Peyer's patch (tissue), 4 donors: ENCODE results near the gene KIRREL3. TPM values are rescaled to one million over a fixed set of nuclear protein-coding genes. Genes with fewer than 3 reads are reported as not detected.

Experiments
- DNase-seq, 3 donors: peaks; one replicate each; pipeline ENCODE4 v3.0.0-alpha.2; 2017 to 2019
- H3K27ac ChIP-seq, 4 donors: fragments of 200-600 bp; sonication (generic); one replicate each; pipeline ENCODE4 v1.5.1; 2016 to 2019
- H3K27me3 ChIP-seq, 2 donors: fragments of 200-600 bp; sonication (generic); one replicate each; pipeline ENCODE4 v1.5.1; 2019
- H3K36me3 ChIP-seq, 3 donors: fragments of 200-600 bp; sonication (generic); one replicate each; pipeline ENCODE4 v1.5.1; 2016 to 2019
- H3K4me1 ChIP-seq, 4 donors: fragments of 200-600 bp; sonication (generic); one replicate each; pipeline ENCODE4 v1.5.1; 2016 to 2019
- H3K4me3 ChIP-seq, 4 donors: fragments of 200-600 bp; sonication (generic); 1 replicate in 3 of 4; 2 replicates in 1 of 4; pipeline ENCODE4 v1.5.1; 2016 to 2019; ENCODE audit warnings: mild to moderate bottlenecking in 1 of 4
- H3K9me3 ChIP-seq, 4 donors: fragments of 200-600 bp; sonication (generic); one replicate each; pipeline ENCODE4 v1.5.1; 2016 to 2019; ENCODE audit warnings: mild to moderate bottlenecking in 1 of 4
- POLR2A ChIP-seq, 2 donors: fragments of 450-650 bp; IDR thresholded peaks; one replicate each; pipeline ENCODE4 v1.5.1; 2017; ENCODE audit warnings: antibody characterized with exemption in 2 of 2, mild to moderate bottlenecking in 2 of 2, moderate library complexity in 2 of 2
- total RNA-seq, 4 donors: library from RNA; depleted of rRNA; stranded (reverse); fragments of >200 nt; gene quantifications; one replicate each; pipeline ENCODE4 v1.1.0, GENCODE V29; 2016
- TF ChIP-seq, protein P1 (sequence below), 6 experiments: fragments of 450-650 bp in 4 of 6; fragments of 200-600 bp in 2 of 6; sonication (generic) in 1 of 6; IDR thresholded peaks; one replicate each; pipeline ENCODE4 v1.5.1; 2017 to 2019; ENCODE audit warnings: antibody characterized with exemption in 6 of 6, mild to moderate bottlenecking in 3 of 6, moderate library complexity in 1 of 6

KIRREL3 gene
- total RNA-seq, 4 donors from 2014 or later: 0.83 TPM; not detected in 3

DNA sequence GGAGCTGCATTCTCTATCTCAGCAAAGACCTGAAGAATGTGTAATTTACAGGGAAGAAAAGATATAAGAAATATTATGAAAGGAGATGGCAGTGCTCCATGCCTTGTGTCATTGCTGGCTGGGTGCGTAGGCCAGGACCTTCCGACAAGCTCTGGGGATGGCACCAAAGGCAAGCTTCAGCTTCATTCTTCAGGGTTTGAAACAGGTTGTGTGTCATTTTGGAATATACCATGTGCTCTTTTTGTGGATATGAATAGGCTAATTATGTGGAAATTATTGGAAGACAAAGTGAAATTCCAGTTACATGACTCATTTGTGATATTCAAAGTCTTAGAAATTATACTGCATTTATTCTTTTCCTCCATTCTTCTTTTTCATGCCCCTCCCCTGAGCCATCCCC lies 5.7 kb upstream of the KIRREL3 start:
- Histone ChIP-seq H3K9me3 (no peaks in the 10 kb centered on the region), H3K4me3 (no peak overlapping the region), H3K27me3 (peaks cover 0 to 21% of the 10 kb centered on the region in 2 donors), H3K36me3 (no peaks in the 10 kb centered on the region), H3K4me1 (no peaks in the 10 kb centered on the region), H3K27ac (no peak overlapping the region)
- no peak for TF ChIP-seq POLR2A (IDR thresholded peaks at IDR 0.05)
- TF ChIP-seq, protein P1, sequence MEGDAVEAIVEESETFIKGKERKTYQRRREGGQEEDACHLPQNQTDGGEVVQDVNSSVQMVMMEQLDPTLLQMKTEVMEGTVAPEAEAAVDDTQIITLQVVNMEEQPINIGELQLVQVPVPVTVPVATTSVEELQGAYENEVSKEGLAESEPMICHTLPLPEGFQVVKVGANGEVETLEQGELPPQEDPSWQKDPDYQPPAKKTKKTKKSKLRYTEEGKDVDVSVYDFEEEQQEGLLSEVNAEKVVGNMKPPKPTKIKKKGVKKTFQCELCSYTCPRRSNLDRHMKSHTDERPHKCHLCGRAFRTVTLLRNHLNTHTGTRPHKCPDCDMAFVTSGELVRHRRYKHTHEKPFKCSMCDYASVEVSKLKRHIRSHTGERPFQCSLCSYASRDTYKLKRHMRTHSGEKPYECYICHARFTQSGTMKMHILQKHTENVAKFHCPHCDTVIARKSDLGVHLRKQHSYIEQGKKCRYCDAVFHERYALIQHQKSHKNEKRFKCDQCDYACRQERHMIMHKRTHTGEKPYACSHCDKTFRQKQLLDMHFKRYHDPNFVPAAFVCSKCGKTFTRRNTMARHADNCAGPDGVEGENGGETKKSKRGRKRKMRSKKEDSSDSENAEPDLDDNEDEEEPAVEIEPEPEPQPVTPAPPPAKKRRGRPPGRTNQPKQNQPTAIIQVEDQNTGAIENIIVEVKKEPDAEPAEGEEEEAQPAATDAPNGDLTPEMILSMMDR (IDR thresholded peaks at IDR 0.05): no peak
- no peak for DNase-seq

GRCh38 chr11:127003260-127003981 lies 2.9 kb upstream of the KIRREL3 start:
- peak overlapping the region in 1 of 4 donors; percentile 6 for H3K4me3 ChIP-seq

DNA sequence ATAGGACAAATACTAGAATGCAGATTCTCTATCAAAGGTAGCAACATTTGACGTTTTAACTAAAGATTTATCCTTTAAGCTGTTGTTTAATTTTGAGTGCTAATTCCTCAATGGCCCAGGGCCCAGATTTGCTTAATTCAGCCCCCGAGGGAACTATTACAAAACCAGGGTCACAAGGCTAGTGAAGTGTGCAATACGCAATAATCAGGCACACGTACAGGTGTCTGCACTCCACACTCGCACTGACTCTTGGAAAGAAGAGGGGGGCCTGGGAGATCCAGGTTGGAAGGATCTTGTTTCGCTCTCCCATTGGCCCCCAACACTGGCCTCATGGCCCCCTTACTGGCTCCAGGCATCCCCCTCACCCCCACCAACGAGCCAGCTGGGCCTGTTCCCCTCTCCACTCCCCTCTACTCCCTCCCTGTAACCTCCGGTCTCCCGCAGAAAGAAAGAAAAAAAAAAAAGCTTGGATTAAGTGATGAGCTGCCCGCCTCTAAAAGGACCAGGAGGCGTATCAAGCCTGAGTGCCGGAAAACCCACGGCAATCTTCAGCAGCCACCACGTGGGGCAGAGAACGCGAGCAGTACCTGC lies 2.2 kb upstream of the KIRREL3 start:
- Histone ChIP-seq H3K4me1 (no peaks in the 10 kb centered on the region), H3K4me3 (peak overlapping the region in 1 of 4 donors; percentile 6), H3K27ac (no peak overlapping the region), H3K27me3 (peaks cover 0 to 34% of the 10 kb centered on the region in 2 donors), H3K36me3 (no peaks in the 10 kb centered on the region), H3K9me3 (no peaks in the 10 kb centered on the region)
- DNase-seq: no peak
- no peak for TF ChIP-seq POLR2A (IDR thresholded peaks at IDR 0.05)

More at GRCh38 chr11:127003260-127003981, 2.9 kb upstream of the KIRREL3 start:
- DNase-seq: peak in 1 of 3 donors; percentile 56
- TF ChIP-seq, protein P1 (IDR thresholded peaks at IDR 0.05): peak in 2 of 6 experiments; percentile 13 to 32
- no peak for TF ChIP-seq POLR2A (IDR thresholded peaks at IDR 0.05)
- H3K9me3 ChIP-seq: no peaks in the 10 kb centered on the region
- H3K27me3 ChIP-seq: peaks cover 0 to 34% of the 10 kb centered on the region in 2 donors
- no peak overlapping the region for H3K27ac ChIP-seq
- H3K36me3 ChIP-seq: no peaks in the 10 kb centered on the region
- H3K4me1 ChIP-seq: no peaks in the 10 kb centered on the region

DNA sequence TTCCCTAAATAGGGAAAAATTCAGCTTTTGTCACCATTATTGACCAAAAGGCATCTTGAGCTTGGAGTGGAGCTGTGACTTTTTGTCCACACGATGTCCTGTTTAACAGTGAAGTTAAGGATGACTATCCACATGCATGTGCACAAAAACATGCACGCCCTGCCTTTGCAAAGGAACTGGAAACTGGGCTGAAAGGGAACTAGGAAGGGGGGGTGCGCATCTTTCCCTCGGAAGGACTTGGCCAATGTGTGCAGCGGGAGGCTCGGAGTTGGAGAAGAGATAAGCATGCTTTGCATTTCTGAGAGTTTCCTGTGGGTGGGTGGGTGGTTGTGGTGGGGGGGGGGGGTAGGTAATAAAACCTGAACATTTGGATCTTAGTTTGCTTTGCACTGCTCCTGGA lies 411 bp upstream of the KIRREL3 start:
- Histone ChIP-seq H3K9me3 (no peaks in the 10 kb centered on the region), H3K4me1 (no peaks in the 10 kb centered on the region), H3K4me3 (peak overlapping the region in 1 of 4 donors; percentile 35), H3K27ac (no peak overlapping the region), H3K27me3 (peaks cover 0 to 34% of the 10 kb centered on the region in 2 donors), H3K36me3 (no peaks in the 10 kb centered on the region)
- no peak for DNase-seq
- no peak for TF ChIP-seq POLR2A (IDR thresholded peaks at IDR 0.05)
- TF ChIP-seq, protein P1 (IDR thresholded peaks at IDR 0.05): no peak

DNA sequence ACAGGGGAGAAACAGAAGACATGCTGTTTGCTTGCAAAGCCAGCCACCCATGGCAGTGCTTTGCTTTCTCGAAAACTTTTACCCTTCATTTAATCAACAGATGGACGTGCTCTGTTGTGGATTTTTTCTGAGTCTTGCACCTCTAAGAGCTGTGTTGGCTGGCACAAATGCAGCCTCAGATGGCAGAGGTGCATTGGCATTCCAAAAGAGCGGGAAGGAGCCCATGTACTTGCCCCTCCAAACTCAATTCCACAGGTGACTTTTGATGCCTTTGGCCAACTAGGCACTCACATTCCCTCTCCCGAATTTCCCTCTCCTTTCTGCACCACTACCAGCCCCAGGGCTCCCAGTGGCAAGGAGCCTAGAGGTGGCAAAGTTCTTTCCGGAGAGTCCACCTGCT lies 1.2 kb downstream of the KIRREL3 start:
- no peaks in the 10 kb centered on the region for H3K9me3 ChIP-seq
- H3K36me3 ChIP-seq: no peaks in the 10 kb centered on the region
- no peak overlapping the region for H3K4me3 ChIP-seq
- no peaks in the 10 kb centered on the region for H3K4me1 ChIP-seq
- H3K27ac ChIP-seq: no peak overlapping the region
- TF ChIP-seq, protein P1 (IDR thresholded peaks at IDR 0.05): no peak
- no peak for TF ChIP-seq POLR2A (IDR thresholded peaks at IDR 0.05)
- peaks cover 0 to 34% of the 10 kb centered on the region in 2 donors for H3K27me3 ChIP-seq
- DNase-seq: no peak

DNA sequence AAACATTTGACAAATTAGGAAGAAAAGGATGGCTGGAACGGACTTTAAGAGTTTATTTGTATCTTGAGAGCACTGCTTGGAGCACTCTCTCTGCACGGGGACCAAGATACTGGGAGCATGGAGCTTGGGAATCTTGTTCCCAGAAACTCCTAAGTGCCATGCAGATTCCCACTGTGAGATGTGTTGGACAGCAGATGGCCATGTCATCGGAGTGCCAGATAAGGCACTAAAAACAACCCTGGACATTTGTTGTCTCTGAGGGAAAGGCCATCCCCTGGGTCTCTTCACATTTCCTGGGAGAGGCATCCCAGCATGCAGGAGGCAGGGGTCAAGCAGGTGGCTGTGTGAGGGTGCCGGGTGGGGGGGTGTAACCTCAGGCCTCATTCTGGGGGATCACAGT lies 2.9 kb downstream of the KIRREL3 start:
- H3K4me3 ChIP-seq: no peak overlapping the region
- no peaks in the 10 kb centered on the region for H3K36me3 ChIP-seq
- no peaks in the 10 kb centered on the region for H3K9me3 ChIP-seq
- peaks cover 0 to 23% of the 10 kb centered on the region in 2 donors for H3K27me3 ChIP-seq
- no peak for TF ChIP-seq POLR2A (IDR thresholded peaks at IDR 0.05)
- TF ChIP-seq, protein P1 (IDR thresholded peaks at IDR 0.05): no peak
- H3K27ac ChIP-seq: no peak overlapping the region
- no peak for DNase-seq
- no peaks in the 10 kb centered on the region for H3K4me1 ChIP-seq
